ENCODE results near the gene TASL.
"Not testable (repeated sequence)": the region's sequence is repeated elsewhere in the genome, so short reads cannot be mapped to it uniquely, and the experiment has no call there.

TASL gene

GRCh38 chrX:30607155-30607554 lies 29.6 kb upstream of the TASL start:
- Histone ChIP-seq H3K9me3 (ENCODE audit: control insufficient read depth, low read length) (no peaks in the 10 kb centered on the region), H3K27me3 (ENCODE audit: control insufficient read depth, insufficient read depth, low read length, poor library complexity, severe bottlenecking) (no peaks in the 10 kb centered on the region), H3K4me3 (ENCODE audit: insufficient read depth, low read depth, low read length) (no peak overlapping the region), H3K4me1 (ENCODE audit: control insufficient read depth, insufficient read depth, low read length) (no peaks in the 10 kb centered on the region), H3K27ac (ENCODE audit: insufficient read depth, low read depth, low read length, poor library complexity, severe bottlenecking) (no peak overlapping the region), H3K36me3 (ENCODE audit: control insufficient read depth, insufficient read depth, low read length) (no peaks in the 10 kb centered on the region)
- WGBS, 2 experiments = 74 to 100% methylated on average over 1 of the region's 1 CpG

GRCh38 chrX:30600269-30601176 lies 23.0 kb upstream of the TASL start:
- H3K36me3 ChIP-seq (ENCODE audit: control insufficient read depth, insufficient read depth, low read length) = not testable (repeated sequence)
- 88 to 100% methylated on average over 2 to 4 of the region's 15 CpGs for WGBS, 2 experiments

GRCh38 chrX:30597216-30598012 lies 19.8 kb upstream of the TASL start:
- Histone ChIP-seq H3K27ac (ENCODE audit: insufficient read depth, low read depth, low read length, poor library complexity, severe bottlenecking) (no peak overlapping the region), H3K9me3 (ENCODE audit: control insufficient read depth, low read length) (no peaks in the 10 kb centered on the region), H3K4me3 (ENCODE audit: insufficient read depth, low read depth, low read length) (no peak overlapping the region), H3K36me3 (ENCODE audit: control insufficient read depth, insufficient read depth, low read length) (no peaks in the 10 kb centered on the region), H3K27me3 (ENCODE audit: control insufficient read depth, insufficient read depth, low read length, poor library complexity, severe bottlenecking) (no peaks in the 10 kb centered on the region), H3K4me1 (ENCODE audit: control insufficient read depth, insufficient read depth, low read length) (no peaks in the 10 kb centered on the region)
- 90% methylated on average over 3 of the region's 4 CpGs; no CpG with 5 or more reads in 1 of the 2 experiments for WGBS, 2 experiments

More at GRCh38 chrX:30600269-30601176, 23.0 kb upstream of the TASL start:
- not testable (repeated sequence) for H3K27me3 ChIP-seq (ENCODE audit: control insufficient read depth, insufficient read depth, low read length, poor library complexity, severe bottlenecking); H3K9me3 ChIP-seq (ENCODE audit: control insufficient read depth, low read length); H3K4me1 ChIP-seq (ENCODE audit: control insufficient read depth, insufficient read depth, low read length); H3K4me3 ChIP-seq (ENCODE audit: insufficient read depth, low read depth, low read length); H3K27ac ChIP-seq (ENCODE audit: insufficient read depth, low read depth, low read length, poor library complexity, severe bottlenecking)

- no peaks in the 10 kb centered on the region for H3K27me3 ChIP-seq (ENCODE audit: control insufficient read depth, insufficient read depth, low read length, poor library complexity, severe bottlenecking)
- 61 to 85% methylated on average over 2 to 4 of the region's 6 CpGs for WGBS, 2 experiments
- H3K36me3 ChIP-seq (ENCODE audit: control insufficient read depth, insufficient read depth, low read length) = no peaks in the 10 kb centered on the region
- no peaks in the 10 kb centered on the region for H3K9me3 ChIP-seq (ENCODE audit: control insufficient read depth, low read length)
- no peak overlapping the region for H3K4me3 ChIP-seq (ENCODE audit: insufficient read depth, low read depth, low read length)
- no peak overlapping the region for H3K27ac ChIP-seq (ENCODE audit: insufficient read depth, low read depth, low read length, poor library complexity, severe bottlenecking)
- no peaks in the 10 kb centered on the region for H3K4me1 ChIP-seq (ENCODE audit: control insufficient read depth, insufficient read depth, low read length)
Observed at GRCh38 chrX:30593440-30594200, 16.1 kb upstream of the TASL start.

- H3K36me3 ChIP-seq (ENCODE audit: control insufficient read depth, insufficient read depth, low read length) = no peaks in the 10 kb centered on the region
- 90 to 95% methylated on average over 2 to 3 of the region's 3 CpGs for WGBS, 2 experiments
- no peaks in the 10 kb centered on the region for H3K27me3 ChIP-seq (ENCODE audit: control insufficient read depth, insufficient read depth, low read length, poor library complexity, severe bottlenecking)
- H3K9me3 ChIP-seq (ENCODE audit: control insufficient read depth, low read length) = no peaks in the 10 kb centered on the region
- no peak overlapping the region for H3K27ac ChIP-seq (ENCODE audit: insufficient read depth, low read depth, low read length, poor library complexity, severe bottlenecking)
- no peaks in the 10 kb centered on the region for H3K4me1 ChIP-seq (ENCODE audit: control insufficient read depth, insufficient read depth, low read length)
- H3K4me3 ChIP-seq (ENCODE audit: insufficient read depth, low read depth, low read length) = no peak overlapping the region
Observed at GRCh38 chrX:30592831-30593230, 15.3 kb upstream of the TASL start.

GRCh38 chrX:30590368-30590767 lies 12.8 kb upstream of the TASL start:
- WGBS, 2 experiments = 90 to 100% methylated on average over 2 of the region's 3 CpGs
- H3K36me3 ChIP-seq (ENCODE audit: control insufficient read depth, insufficient read depth, low read length) = no peaks in the 10 kb centered on the region
- H3K9me3 ChIP-seq (ENCODE audit: control insufficient read depth, low read length) = no peaks in the 10 kb centered on the region

GRCh38 chrX:30589146-30589888 lies 11.8 kb upstream of the TASL start:
- Histone ChIP-seq H3K27me3 (ENCODE audit: control insufficient read depth, insufficient read depth, low read length, poor library complexity, severe bottlenecking) (no peaks in the 10 kb centered on the region), H3K27ac (ENCODE audit: insufficient read depth, low read depth, low read length, poor library complexity, severe bottlenecking) (no peak overlapping the region), H3K9me3 (ENCODE audit: control insufficient read depth, low read length) (no peaks in the 10 kb centered on the region), H3K36me3 (ENCODE audit: control insufficient read depth, insufficient read depth, low read length) (no peaks in the 10 kb centered on the region), H3K4me1 (ENCODE audit: control insufficient read depth, insufficient read depth, low read length) (no peaks in the 10 kb centered on the region), H3K4me3 (ENCODE audit: insufficient read depth, low read depth, low read length) (no peak overlapping the region)
- 89 to 91% methylated on average over 5 of the region's 5 CpGs for WGBS, 2 experiments

More at GRCh38 chrX:30590368-30590767, 12.8 kb upstream of the TASL start:
- Histone ChIP-seq H3K27me3 (ENCODE audit: control insufficient read depth, insufficient read depth, low read length, poor library complexity, severe bottlenecking) (no peaks in the 10 kb centered on the region), H3K27ac (ENCODE audit: insufficient read depth, low read depth, low read length, poor library complexity, severe bottlenecking) (no peak overlapping the region), H3K4me3 (ENCODE audit: insufficient read depth, low read depth, low read length) (no peak overlapping the region), H3K4me1 (ENCODE audit: control insufficient read depth, insufficient read depth, low read length) (no peaks in the 10 kb centered on the region)

- H3K36me3 ChIP-seq (ENCODE audit: control insufficient read depth, insufficient read depth, low read length) = no peaks in the 10 kb centered on the region
- H3K4me3 ChIP-seq (ENCODE audit: insufficient read depth, low read depth, low read length) = no peak overlapping the region
- 88 to 95% methylated on average over 1 of the region's 1 CpG for WGBS, 2 experiments
Observed at GRCh38 chrX:30586516-30586915, 8.9 kb upstream of the TASL start.

GRCh38 chrX:30582664-30583063 lies 5.1 kb upstream of the TASL start:
- no peak overlapping the region for H3K4me3 ChIP-seq (ENCODE audit: insufficient read depth, low read depth, low read length)
- H3K9me3 ChIP-seq (ENCODE audit: control insufficient read depth, low read length) = no peaks in the 10 kb centered on the region
- H3K36me3 ChIP-seq (ENCODE audit: control insufficient read depth, insufficient read depth, low read length) = no peaks in the 10 kb centered on the region
- no peak overlapping the region for H3K27ac ChIP-seq (ENCODE audit: insufficient read depth, low read depth, low read length, poor library complexity, severe bottlenecking)
- 94 to 96% methylated on average over 4 to 5 of the region's 6 CpGs for WGBS, 2 experiments
- no peaks in the 10 kb centered on the region for H3K27me3 ChIP-seq (ENCODE audit: control insufficient read depth, insufficient read depth, low read length, poor library complexity, severe bottlenecking)
- H3K4me1 ChIP-seq (ENCODE audit: control insufficient read depth, insufficient read depth, low read length) = no peaks in the 10 kb centered on the region

More at GRCh38 chrX:30586516-30586915, 8.9 kb upstream of the TASL start:
- Histone ChIP-seq H3K27ac (ENCODE audit: insufficient read depth, low read depth, low read length, poor library complexity, severe bottlenecking) (no peak overlapping the region), H3K4me1 (ENCODE audit: control insufficient read depth, insufficient read depth, low read length) (no peaks in the 10 kb centered on the region), H3K27me3 (ENCODE audit: control insufficient read depth, insufficient read depth, low read length, poor library complexity, severe bottlenecking) (no peaks in the 10 kb centered on the region), H3K9me3 (ENCODE audit: control insufficient read depth, low read length) (no peaks in the 10 kb centered on the region)

Data from ectodermal cell (in vitro differentiated cells).